ENCODE measurements around the gene BRSK1. TPM values are rescaled to one million over a fixed set of nuclear protein-coding genes. Genes with fewer than 3 reads are reported as not detected.

Gene BRSK1
- polyA plus RNA-seq, 2 of the 4 experiments (the other 2 are of a cell fraction): 5.4 to 6.6 TPM

GRCh38 chr19:55266404-55266803, 17.4 kb upstream of the BRSK1 start:
- Histone ChIP-seq H3K27ac (no peak overlapping the region), H3K4me1 (no peaks in the 10 kb centered on the region), H3K4me2 (no peak overlapping the region), H3K4me3 (no peak overlapping the region), H3K9me3 (peaks cover 9% of the 10 kb centered on the region; the same call in 2 of the 3 replicates)
- no peak for TF ChIP-seq RCOR1 (IDR thresholded peaks at IDR 0.05; ENCODE audit: low read depth, low read length)
- no peak for TF ChIP-seq KDM1A (IDR thresholded peaks at IDR 0.05; ENCODE audit: low read depth)
- no peak for TF ChIP-seq JUN (IDR thresholded peaks at IDR 0.05)
- TF ChIP-seq CHD4 (IDR thresholded peaks at IDR 0.05; ENCODE audit: borderline replicate concordance): no peak
- TF ChIP-seq HOXA7 (CRISPR knock-in tag; IDR thresholded peaks at IDR 0.05): no peak
- no peak for TF ChIP-seq REST (IDR thresholded peaks at IDR 0.05)
- TF ChIP-seq NR3C1 (IDR thresholded peaks at IDR 0.05): no peak
- TF ChIP-seq RNF2 (IDR thresholded peaks at IDR 0.05; ENCODE audit: borderline replicate concordance, low read depth): no peak
- no peak for TF ChIP-seq PHF8 (IDR thresholded peaks at IDR 0.05; ENCODE audit: borderline replicate concordance, low read depth)
- TF ChIP-seq EHF (CRISPR knock-in tag; IDR thresholded peaks at IDR 0.05): no peak
- no peak for TF ChIP-seq SREBF2 (IDR thresholded peaks at IDR 0.05)
- TF ChIP-seq SMC3 (IDR thresholded peaks at IDR 0.05): no peak
- TF ChIP-seq POLR2AphosphoS2 (conservative IDR thresholded peaks at IDR 0.05; ENCODE audit: low read length): no peak
- TF ChIP-seq HOXB13 (CRISPR knock-in tag; IDR thresholded peaks at IDR 0.05; ENCODE audit: low read depth): no peak
- no peak for TF ChIP-seq JUNB (IDR thresholded peaks at IDR 0.05)
- ChIA-PET CTCF (interaction anchor here (0.8 to 1.2 kb wide), 5 partner anchors 15 to 237 kb away, joined by 3 read pairs; no protein-coding TSS in a partner anchor), POLR2A (no interaction called here)
- 97% methylated on average over 3 of the region's 3 CpGs for WGBS (ENCODE audit: missing lambda C conversion rate)
- no peak for DNase-seq (ENCODE audit: low read depth in 1 of 2, low spot score in 1 of 2)
- ATAC-seq: no peak
- no peak for FAIRE-seq

- POLR2A ChIA-PET: no interaction called here
- ATAC-seq (no peak), FAIRE-seq (no peak)
These were observed 17.0 kb upstream of the BRSK1 start for GRCh38 chr19:55266840-55267239.

GRCh38 chr19:55269299-55269698, 14.5 kb upstream of the BRSK1 start:
- DNase-seq (ENCODE audit: low read depth in 1 of 2, low spot score in 1 of 2) (no peak), ATAC-seq (no peak), FAIRE-seq (no peak)
- Histone ChIP-seq H3K9me3 (peaks cover 9% of the 10 kb centered on the region; the same call in 2 of the 3 replicates), H3K4me1 (no peaks in the 10 kb centered on the region), H3K27ac (no peak overlapping the region), H3K4me3 (no peak overlapping the region), H3K4me2 (no peak overlapping the region)
- TF ChIP-seq MAFK (IDR thresholded peaks at IDR 0.05; ENCODE audit: partially characterized antibody): no peak
- no peak for TF ChIP-seq CHD2 (IDR thresholded peaks at IDR 0.05; ENCODE audit: low read length, partially characterized antibody)
- TF ChIP-seq ZSCAN20 (CRISPR knock-in tag; IDR thresholded peaks at IDR 0.05): no peak
- no peak for TF ChIP-seq POLR2AphosphoS2 (conservative IDR thresholded peaks at IDR 0.05; ENCODE audit: low read length)
- no peak for TF ChIP-seq JUN (IDR thresholded peaks at IDR 0.05)
- TF ChIP-seq HOXB13 (CRISPR knock-in tag; IDR thresholded peaks at IDR 0.05; ENCODE audit: low read depth): no peak
- CTCF ChIA-PET: interaction anchor here (0.9 to 2.2 kb wide), 9 partner anchors 8 to 198 kb away, joined by 3 to 7 read pairs (median 4); partner anchors contain the start of genes PPP6R1 and TMEM238
- POLR2A ChIA-PET: interaction anchor here (1.1 kb wide), 1 partner anchor 11 kb away, joined by 3 read pairs; the partner anchor contains the start of gene HSPBP1
- 95% methylated on average over 8 of the region's 8 CpGs for WGBS (ENCODE audit: missing lambda C conversion rate)

More at GRCh38 chr19:55266840-55267239, 17.0 kb upstream of the BRSK1 start:
- DNase-seq (ENCODE audit: low read depth in 1 of 2, low spot score in 1 of 2): no peak
- Histone ChIP-seq H3K27ac (no peak overlapping the region), H3K4me2 (no peak overlapping the region), H3K4me3 (no peak overlapping the region), H3K4me1 (no peaks in the 10 kb centered on the region), H3K9me3 (peaks cover 9% of the 10 kb centered on the region; the same call in 2 of the 3 replicates)
- no peak for TF ChIP-seq RNF2 (IDR thresholded peaks at IDR 0.05; ENCODE audit: borderline replicate concordance, low read depth)
- no peak for TF ChIP-seq PBX3 (IDR thresholded peaks at IDR 0.05)
- TF ChIP-seq CBX8 (IDR thresholded peaks at IDR 0.05): no peak
- CTCF ChIA-PET: interaction anchor here (1.0 kb wide), 1 partner anchor 106 kb away, joined by 3 read pairs; no protein-coding TSS in a partner anchor
- WGBS (ENCODE audit: missing lambda C conversion rate): 93% methylated on average over 4 of the region's 4 CpGs

All from A549 (cell line).